NCI-H1092 (cell line): ENCODE data around the gene AKT2.

Experiments
- DNase-seq: peaks from one replicate; lab custom pipeline; 2025; lab: John Stamatoyannopoulos, UW

AKT2 gene

DNA sequence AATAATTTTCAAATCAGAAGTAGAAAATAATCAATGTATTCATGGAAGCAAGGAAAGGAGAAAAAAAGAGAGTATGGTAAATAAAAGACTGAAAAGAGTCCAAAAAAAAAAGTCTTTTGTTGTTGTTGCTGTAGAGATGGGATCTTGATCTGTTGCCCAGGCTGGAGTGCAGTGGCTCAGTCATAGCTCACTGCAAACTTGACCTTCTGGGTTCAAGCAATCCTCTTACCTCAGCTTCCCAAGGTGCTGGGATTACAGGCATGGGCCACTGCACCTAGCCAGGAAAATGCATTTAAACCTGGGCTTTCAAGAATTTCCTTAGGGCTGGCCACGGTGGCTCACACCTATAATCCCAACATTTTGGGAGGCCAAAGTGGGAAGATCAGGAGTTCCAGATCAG, 100.9 kb downstream of the AKT2 start:
- no peak for DNase-seq
